Panc1 (cell line): Measurements from ENCODE around the gene DENND4C. TPM values are rescaled to one million over a fixed set of nuclear protein-coding genes. Genes with fewer than 3 reads are reported as not detected.

Source experiments
- ATAC-seq: fragments of 200-7000 bp; cut with Tn5 transposase; 2 replicates; pipeline ENCODE4 v1.9.1; 2020; ENCODE audit warnings: mild to moderate bottlenecking, moderate library complexity
- BruUV-seq: library from RNA; stranded (reverse); fragments of 400-500 nt; replicated peaks from 2 replicates; lab custom pipeline; 2021; lab: Mats Ljungman, UMichigan
- CTCF ChIA-PET: fragments of 300-600 bp; sonication (Branson Sonifier 250); formaldehyde crosslinking; loops from one replicate; lab custom pipeline; 2022; ENCODE audit warnings: antibody characterized with exemption; lab: Charles Lee
- POLR2A ChIA-PET: fragments of 300-600 bp; sonication (Branson Sonifier 250); formaldehyde crosslinking; loops from one replicate; lab custom pipeline; 2022; ENCODE audit warnings: antibody characterized with exemption; lab: Charles Lee
- DNase-seq: peaks from one replicate; pipeline ENCODE4 v3.0.0-alpha.2; 2010; ENCODE audit warnings: low read depth, low spot score
- H3K27ac ChIP-seq: 2 replicates; pipeline ENCODE4 v1.5.1; 2011; ENCODE audit warnings: mild to moderate bottlenecking, low read length, inconsistent platforms
- H3K27me3 ChIP-seq: fragments of 200-500 bp; sonication (Bioruptor generic); 2 replicates; pipeline ENCODE4 v1.6.0; 2014; ENCODE audit warnings: low read length, inconsistent platforms; ENCODE audit not compliant: control insufficient read depth, insufficient read depth
- H3K36me3 ChIP-seq: fragments of 200-500 bp; sonication (Bioruptor generic); 2 replicates; pipeline ENCODE4 v1.5.1; 2014; ENCODE audit warnings: inconsistent platforms, mild to moderate bottlenecking, low read length, moderate library complexity; ENCODE audit not compliant: control insufficient read depth, insufficient read depth
- H3K4me1 ChIP-seq: 2 replicates; pipeline ENCODE4 v1.5.1; 2011; ENCODE audit warnings: inconsistent platforms, mild to moderate bottlenecking, low read length, moderate library complexity; ENCODE audit not compliant: control insufficient read depth, insufficient read depth
- H3K4me3 ChIP-seq, 2 experiments: 2 replicates each; pipeline ENCODE4 v1.5.1; 2011 to 2012; ENCODE audit warnings: low read depth in 2 of 2, low read length in 2 of 2, mild to moderate bottlenecking in 2 of 2, inconsistent platforms in 1 of 2, moderate library complexity in 1 of 2
- H3K9me3 ChIP-seq: fragments of 200-500 bp; sonication (Bioruptor generic); 2 replicates; pipeline ENCODE4 v1.5.1; 2014; ENCODE audit warnings: low read depth, mild to moderate bottlenecking, inconsistent platforms, low read length, moderate library complexity; ENCODE audit not compliant: control insufficient read depth, insufficient read depth
- POLR2AphosphoS5 ChIP-seq: IDR thresholded peaks from 2 replicates; pipeline ENCODE4 v1.6.1; 2012; ENCODE audit warnings: mild to moderate bottlenecking, low read depth, low read length, moderate library complexity
- SIN3A ChIP-seq: IDR thresholded peaks from 2 replicates; pipeline ENCODE4 v1.6.1; 2012; ENCODE audit warnings: low read depth, mild to moderate bottlenecking, low read length, moderate library complexity, borderline replicate concordance; ENCODE audit not compliant: insufficient read depth
- TCF7L2 ChIP-seq: IDR thresholded peaks from 2 replicates; pipeline ENCODE4 v1.6.1; 2011; ENCODE audit warnings: mild to moderate bottlenecking, low read depth, low read length, inconsistent platforms
- in situ Hi-C: cut with HindIII; loops from 2 replicates; pipeline ENCODE4 v1.10.0; 2016; ENCODE audit warnings: low sequenced_read_pairs, low pct_unique_long_range_greater_than_20kb
- intact Hi-C: fragments of 100-400 bp; cut with micrococcal nuclease; formaldehyde crosslinking; loops from one replicate; pipeline ENCODE4 v1.10.0; 2022; ENCODE audit not compliant: unreplicated experiment
- total RNA-seq: library from RNA; stranded (reverse); gene quantifications from one replicate; pipeline ENCODE4 v1.2.1, GENCODE V29; 2021; ENCODE audit not compliant: unreplicated experiment
- TF ChIP-seq, protein P1 (sequence below): fragments of 450-650 bp; IDR thresholded peaks from 2 replicates; pipeline ENCODE4 v1.5.1; 2017; ENCODE audit warnings: mild to moderate bottlenecking
- TF ChIP-seq, protein P2 (sequence below), 2 experiments: IDR thresholded peaks; 2 replicates each; pipeline ENCODE4 v1.6.1; 2011 to 2012; ENCODE audit warnings: low read depth in 2 of 2, control low read depth in 1 of 2, low read length in 1 of 2, mild to moderate bottlenecking in 1 of 2, moderate library complexity in 1 of 2; ENCODE audit not compliant: insufficient read depth in 1 of 2

DENND4C gene
- total RNA-seq, 1 experiment from 2014 or later: 10.5 TPM

DNA sequence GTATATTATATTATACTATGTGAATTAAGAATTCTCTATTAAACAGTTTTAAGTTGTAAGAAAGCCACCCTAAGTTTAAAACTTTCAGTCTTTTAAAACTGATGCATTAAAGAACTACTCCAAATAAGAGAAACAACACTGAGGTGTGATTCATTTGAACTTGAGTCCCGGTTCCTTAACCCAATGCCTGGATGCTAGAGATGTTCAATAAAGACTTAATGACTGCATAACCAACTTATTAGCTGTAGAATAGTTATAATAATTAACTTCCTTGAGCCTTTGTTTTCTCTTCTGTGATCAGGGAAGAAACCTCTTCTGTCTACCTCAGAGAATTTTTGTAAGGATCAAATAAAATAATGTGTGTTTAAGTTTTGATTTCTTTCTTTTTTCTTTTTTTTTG, 45.3 kb upstream of the DENND4C start:
- H3K4me3 ChIP-seq: no peak overlapping the region
- H3K27ac ChIP-seq: no peak overlapping the region
- H3K9me3 ChIP-seq: no peaks in the 10 kb centered on the region
- ChIA-PET CTCF (no interaction called here), POLR2A (no interaction called here)
- intact Hi-C loops: no loop called here
- ATAC-seq (no peak), DNase-seq (no peak)
- TF ChIP-seq TCF7L2: no peak
- TF ChIP-seq, protein P1, sequence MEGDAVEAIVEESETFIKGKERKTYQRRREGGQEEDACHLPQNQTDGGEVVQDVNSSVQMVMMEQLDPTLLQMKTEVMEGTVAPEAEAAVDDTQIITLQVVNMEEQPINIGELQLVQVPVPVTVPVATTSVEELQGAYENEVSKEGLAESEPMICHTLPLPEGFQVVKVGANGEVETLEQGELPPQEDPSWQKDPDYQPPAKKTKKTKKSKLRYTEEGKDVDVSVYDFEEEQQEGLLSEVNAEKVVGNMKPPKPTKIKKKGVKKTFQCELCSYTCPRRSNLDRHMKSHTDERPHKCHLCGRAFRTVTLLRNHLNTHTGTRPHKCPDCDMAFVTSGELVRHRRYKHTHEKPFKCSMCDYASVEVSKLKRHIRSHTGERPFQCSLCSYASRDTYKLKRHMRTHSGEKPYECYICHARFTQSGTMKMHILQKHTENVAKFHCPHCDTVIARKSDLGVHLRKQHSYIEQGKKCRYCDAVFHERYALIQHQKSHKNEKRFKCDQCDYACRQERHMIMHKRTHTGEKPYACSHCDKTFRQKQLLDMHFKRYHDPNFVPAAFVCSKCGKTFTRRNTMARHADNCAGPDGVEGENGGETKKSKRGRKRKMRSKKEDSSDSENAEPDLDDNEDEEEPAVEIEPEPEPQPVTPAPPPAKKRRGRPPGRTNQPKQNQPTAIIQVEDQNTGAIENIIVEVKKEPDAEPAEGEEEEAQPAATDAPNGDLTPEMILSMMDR: no peak
- TF ChIP-seq, protein P2, sequence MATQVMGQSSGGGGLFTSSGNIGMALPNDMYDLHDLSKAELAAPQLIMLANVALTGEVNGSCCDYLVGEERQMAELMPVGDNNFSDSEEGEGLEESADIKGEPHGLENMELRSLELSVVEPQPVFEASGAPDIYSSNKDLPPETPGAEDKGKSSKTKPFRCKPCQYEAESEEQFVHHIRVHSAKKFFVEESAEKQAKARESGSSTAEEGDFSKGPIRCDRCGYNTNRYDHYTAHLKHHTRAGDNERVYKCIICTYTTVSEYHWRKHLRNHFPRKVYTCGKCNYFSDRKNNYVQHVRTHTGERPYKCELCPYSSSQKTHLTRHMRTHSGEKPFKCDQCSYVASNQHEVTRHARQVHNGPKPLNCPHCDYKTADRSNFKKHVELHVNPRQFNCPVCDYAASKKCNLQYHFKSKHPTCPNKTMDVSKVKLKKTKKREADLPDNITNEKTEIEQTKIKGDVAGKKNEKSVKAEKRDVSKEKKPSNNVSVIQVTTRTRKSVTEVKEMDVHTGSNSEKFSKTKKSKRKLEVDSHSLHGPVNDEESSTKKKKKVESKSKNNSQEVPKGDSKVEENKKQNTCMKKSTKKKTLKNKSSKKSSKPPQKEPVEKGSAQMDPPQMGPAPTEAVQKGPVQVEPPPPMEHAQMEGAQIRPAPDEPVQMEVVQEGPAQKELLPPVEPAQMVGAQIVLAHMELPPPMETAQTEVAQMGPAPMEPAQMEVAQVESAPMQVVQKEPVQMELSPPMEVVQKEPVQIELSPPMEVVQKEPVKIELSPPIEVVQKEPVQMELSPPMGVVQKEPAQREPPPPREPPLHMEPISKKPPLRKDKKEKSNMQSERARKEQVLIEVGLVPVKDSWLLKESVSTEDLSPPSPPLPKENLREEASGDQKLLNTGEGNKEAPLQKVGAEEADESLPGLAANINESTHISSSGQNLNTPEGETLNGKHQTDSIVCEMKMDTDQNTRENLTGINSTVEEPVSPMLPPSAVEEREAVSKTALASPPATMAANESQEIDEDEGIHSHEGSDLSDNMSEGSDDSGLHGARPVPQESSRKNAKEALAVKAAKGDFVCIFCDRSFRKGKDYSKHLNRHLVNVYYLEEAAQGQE (IDR thresholded peaks at IDR 0.05; ENCODE audit: insufficient read depth in 1 of 2, low read depth in 2 of 2, low read length in 1 of 2): no peak
- no peak for TF ChIP-seq SIN3A
- TF ChIP-seq POLR2AphosphoS5: no peak
- BruUV-seq: no TSS peak
- no peaks in the 10 kb centered on the region for H3K27me3 ChIP-seq
- H3K36me3 ChIP-seq: no peaks in the 10 kb centered on the region
- H3K4me1 ChIP-seq: no peaks in the 10 kb centered on the region; the same call in 1 of the 2 replicates
- in situ Hi-C loops: no loop called here

DNA sequence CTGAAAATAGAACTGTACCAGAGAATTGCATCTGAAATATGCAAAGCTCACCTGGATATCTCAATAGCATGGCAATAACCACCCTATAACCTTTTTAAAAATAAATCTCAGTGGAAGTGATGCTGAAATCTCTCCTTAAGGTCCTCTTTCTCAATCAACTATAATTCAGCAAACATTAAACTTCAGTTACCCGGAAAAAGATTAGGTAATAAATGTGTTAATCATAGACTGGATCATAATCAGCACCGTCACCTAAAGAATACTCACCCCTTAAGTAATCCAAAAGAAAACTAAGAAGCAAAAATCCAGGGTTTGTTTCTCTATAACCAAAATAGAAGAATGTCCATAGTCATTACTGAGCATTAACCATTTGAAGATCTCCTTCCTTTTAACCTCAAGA, 44.3 kb upstream of the DENND4C start:
- intact Hi-C loops: no loop called here

More for the DNA sequence above, 44.3 kb upstream of the DENND4C start:
- POLR2A ChIA-PET: no interaction called here
- no peaks in the 10 kb centered on the region for H3K36me3 ChIP-seq
- no peak overlapping the region for H3K4me3 ChIP-seq
- TF ChIP-seq POLR2AphosphoS5 (no peak), SIN3A (no peak), TCF7L2 (no peak)
- TF ChIP-seq, protein P2 (IDR thresholded peaks at IDR 0.05; ENCODE audit: insufficient read depth in 1 of 2, low read depth in 2 of 2, low read length in 1 of 2): no peak
- TF ChIP-seq, protein P1: no peak
- no peaks in the 10 kb centered on the region; the same call in 1 of the 2 replicates for H3K4me1 ChIP-seq
- DNase-seq (no peak), ATAC-seq (no peak)
- no peak overlapping the region for H3K27ac ChIP-seq
- H3K27me3 ChIP-seq: no peaks in the 10 kb centered on the region
- in situ Hi-C loops: no loop called here
- CTCF ChIA-PET: no interaction called here
- BruUV-seq: no TSS peak
- H3K9me3 ChIP-seq: no peaks in the 10 kb centered on the region
